K562 treated with DMSO at 1 percent for 4 hours (cell line): Measurements from ENCODE around the gene KCNS1. TPM values are rescaled to one million over a fixed set of nuclear protein-coding genes. Genes with fewer than 3 reads are reported as not detected.

Experiments
- total RNA-seq: library from RNA; unstranded; fragments of 300-600 nt; gene quantifications from 2 replicates; pipeline ENCODE4 v1.2.3, GENCODE V29; 2022; ENCODE audit not compliant: insufficient read depth

KCNS1 gene, protein sequence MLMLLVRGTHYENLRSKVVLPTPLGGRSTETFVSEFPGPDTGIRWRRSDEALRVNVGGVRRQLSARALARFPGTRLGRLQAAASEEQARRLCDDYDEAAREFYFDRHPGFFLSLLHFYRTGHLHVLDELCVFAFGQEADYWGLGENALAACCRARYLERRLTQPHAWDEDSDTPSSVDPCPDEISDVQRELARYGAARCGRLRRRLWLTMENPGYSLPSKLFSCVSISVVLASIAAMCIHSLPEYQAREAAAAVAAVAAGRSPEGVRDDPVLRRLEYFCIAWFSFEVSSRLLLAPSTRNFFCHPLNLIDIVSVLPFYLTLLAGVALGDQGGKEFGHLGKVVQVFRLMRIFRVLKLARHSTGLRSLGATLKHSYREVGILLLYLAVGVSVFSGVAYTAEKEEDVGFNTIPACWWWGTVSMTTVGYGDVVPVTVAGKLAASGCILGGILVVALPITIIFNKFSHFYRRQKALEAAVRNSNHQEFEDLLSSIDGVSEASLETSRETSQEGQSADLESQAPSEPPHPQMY
- total RNA-seq: not detected in 2 replicates

DNA sequence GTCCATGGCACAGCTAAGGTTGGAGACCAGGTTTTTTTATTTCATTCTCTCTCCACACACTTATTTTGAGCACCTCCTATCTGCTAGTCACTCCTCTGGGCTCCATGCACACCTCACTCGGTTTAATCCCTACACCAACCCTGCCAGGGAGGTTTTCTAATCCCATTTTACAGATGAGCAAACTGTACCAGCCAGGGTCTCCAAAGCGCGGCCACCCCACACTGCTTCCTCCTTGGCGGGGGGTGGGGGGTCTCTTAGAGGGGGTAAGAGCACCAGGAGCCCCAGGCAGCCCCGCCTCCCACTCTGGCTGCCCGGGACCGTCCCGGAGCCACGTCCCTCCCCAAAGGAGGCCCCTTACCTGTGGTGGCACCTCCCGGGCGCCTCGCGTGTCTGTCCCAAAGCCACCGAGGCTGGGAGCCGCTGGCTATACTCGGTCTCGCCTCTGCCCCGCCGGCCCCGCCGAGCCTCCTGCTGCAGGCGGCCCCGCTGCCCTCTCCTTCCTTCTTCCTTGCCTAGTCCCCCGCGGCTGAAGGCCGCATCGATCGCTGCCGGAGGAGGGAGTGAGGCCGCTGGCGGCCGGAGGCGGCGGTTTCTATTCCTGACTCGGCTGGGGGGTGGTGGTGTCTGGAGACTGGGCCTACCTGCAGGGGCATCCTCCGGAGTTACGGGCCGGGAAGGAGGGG is at the start of gene KCNS1:
Gene KCNS1, minus strand, starts transcription at position 565 of the 683 bp plus-strand sequence. CDS start 1,891 bp downstream, outside the sequence.

DNA sequence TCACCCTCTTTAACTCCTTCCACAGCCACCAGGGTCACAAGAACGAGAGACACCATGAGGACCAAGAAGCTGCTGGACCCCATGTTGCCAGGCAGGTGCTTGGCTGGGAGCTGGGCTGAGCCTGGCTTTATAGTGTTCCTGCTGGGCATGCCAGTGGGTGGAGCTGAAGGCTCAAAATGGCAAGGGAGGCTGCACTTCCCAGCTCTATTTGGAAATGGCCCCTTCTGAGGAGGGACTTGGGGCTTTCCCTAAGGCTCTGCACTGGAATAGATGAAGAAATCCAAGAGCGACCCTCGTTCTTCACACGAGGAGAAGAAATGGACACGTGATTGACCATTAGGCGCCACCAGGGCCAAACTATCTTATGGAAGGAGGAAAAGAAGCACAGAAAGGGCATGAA is 23.4 kb upstream of the KCNS1 start, which contains the start of gene WFDC12:
Gene WFDC12, minus strand, starts transcription at position 101 of the 400 bp plus-strand sequence. Its CDS starts 18 bp downstream, at position 83.

GRCh38 chr20:45114465-45115385 is 13.8 kb upstream of the KCNS1 start, which contains the start of gene WFDC5:
TSS of gene WFDC5 (minus strand) at chr20:45115174. CDS start at chr20:45115083, 91 bp downstream.

Other genes with a start within 250 kb of the KCNS1 start
- gene YWHAB, start 215.4 kb downstream of the KCNS1 start, total RNA-seq: 83.3 and 93.2 TPM in 2 replicates
- 39.7 and 48.7 TPM in 2 replicates for gene PABPC1L, start 191.1 kb downstream of the KCNS1 start, total RNA-seq
- 35.3 and 36.9 TPM in 2 replicates for gene TOMM34, start 140.7 kb downstream of the KCNS1 start, total RNA-seq
- 11.8 and 12.8 TPM in 2 replicates for gene STK4, start 134.6 kb downstream of the KCNS1 start, total RNA-seq
- gene WFDC5, start 14.0 kb upstream of the KCNS1 start, total RNA-seq: not detected in 2 replicates
- not detected in 2 replicates for gene WFDC12, start 23.3 kb upstream of the KCNS1 start, total RNA-seq
- not detected in 2 replicates for gene PI3, start 73.8 kb upstream of the KCNS1 start, total RNA-seq
- gene SEMG1, start 105.9 kb upstream of the KCNS1 start, total RNA-seq: not detected in 2 replicates
- not detected in 2 replicates for gene SEMG2, start 120.2 kb upstream of the KCNS1 start, total RNA-seq
- gene SLPI, start 153.4 kb upstream of the KCNS1 start, total RNA-seq: not detected in 2 replicates
- not detected in 2 replicates for gene RBPJL, start 205.7 kb upstream of the KCNS1 start, total RNA-seq
- gene MATN4, start 207.2 kb upstream of the KCNS1 start, total RNA-seq: not detected in 2 replicates
- 10.1 and 13.5 TPM in 2 replicates for gene SDC4, start 247.3 kb upstream of the KCNS1 start, total RNA-seq